ENCODE data around the gene KIAA1549. TPM values are rescaled to one million over a fixed set of nuclear protein-coding genes. Genes with fewer than 3 reads are reported as not detected.

KIAA1549 gene
- total RNA-seq, 3 donors from 2014 or later = 2.0 to 4.2 (median 2.1) TPM

DNA sequence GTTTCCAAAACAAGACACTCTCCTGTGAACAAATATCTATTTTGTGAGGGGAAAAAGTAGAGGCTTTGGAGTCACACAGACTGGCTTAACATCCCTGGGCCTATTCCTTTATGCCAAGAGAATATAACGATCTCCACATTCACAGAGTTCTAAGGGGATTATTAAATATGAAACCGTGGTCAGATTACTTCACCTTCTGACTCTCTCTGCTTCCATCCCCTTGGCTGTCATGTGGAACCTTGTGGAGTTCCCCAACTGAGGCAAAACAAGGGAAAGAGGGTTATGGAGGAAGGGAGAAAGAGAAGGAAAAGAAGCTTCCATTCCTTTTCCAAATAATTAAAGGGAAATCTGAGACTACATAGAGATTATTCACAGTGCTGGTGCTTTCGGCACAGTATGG lies 127.7 kb downstream of the KIAA1549 start:
- ATAC-seq = no peak
- no peaks in the 10 kb centered on the region for H3K36me3 ChIP-seq (ENCODE audit: low read depth)
- TF ChIP-seq, protein P1, sequence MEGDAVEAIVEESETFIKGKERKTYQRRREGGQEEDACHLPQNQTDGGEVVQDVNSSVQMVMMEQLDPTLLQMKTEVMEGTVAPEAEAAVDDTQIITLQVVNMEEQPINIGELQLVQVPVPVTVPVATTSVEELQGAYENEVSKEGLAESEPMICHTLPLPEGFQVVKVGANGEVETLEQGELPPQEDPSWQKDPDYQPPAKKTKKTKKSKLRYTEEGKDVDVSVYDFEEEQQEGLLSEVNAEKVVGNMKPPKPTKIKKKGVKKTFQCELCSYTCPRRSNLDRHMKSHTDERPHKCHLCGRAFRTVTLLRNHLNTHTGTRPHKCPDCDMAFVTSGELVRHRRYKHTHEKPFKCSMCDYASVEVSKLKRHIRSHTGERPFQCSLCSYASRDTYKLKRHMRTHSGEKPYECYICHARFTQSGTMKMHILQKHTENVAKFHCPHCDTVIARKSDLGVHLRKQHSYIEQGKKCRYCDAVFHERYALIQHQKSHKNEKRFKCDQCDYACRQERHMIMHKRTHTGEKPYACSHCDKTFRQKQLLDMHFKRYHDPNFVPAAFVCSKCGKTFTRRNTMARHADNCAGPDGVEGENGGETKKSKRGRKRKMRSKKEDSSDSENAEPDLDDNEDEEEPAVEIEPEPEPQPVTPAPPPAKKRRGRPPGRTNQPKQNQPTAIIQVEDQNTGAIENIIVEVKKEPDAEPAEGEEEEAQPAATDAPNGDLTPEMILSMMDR (IDR thresholded peaks at IDR 0.05) = no peak

DNA sequence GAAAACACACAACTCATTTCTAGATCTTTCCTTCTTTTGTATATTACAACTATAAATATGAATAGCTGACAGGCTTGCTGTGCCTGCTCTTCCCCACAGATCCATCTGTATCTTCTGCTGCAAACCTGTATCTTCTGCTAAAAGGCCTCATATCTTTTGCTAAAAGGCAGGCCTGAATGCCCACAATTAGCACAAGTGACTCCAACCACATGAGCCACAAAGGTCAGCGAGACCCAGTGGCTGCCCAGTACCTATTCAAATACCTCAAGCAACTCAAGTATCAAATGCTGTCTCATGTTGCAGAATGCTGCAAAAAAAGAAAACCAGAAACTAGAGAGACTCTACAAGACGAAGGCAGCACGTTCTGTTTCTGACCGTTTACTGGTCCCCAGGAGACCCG lies 128.7 kb downstream of the KIAA1549 start:
- Histone ChIP-seq H3K9me3 (peaks cover 3% of the 10 kb centered on the region), H3K36me3 (ENCODE audit: low read depth) (no peaks in the 10 kb centered on the region), H3K4me3 (no peak overlapping the region), H3K4me1 (ENCODE audit: low read depth) (no peaks in the 10 kb centered on the region)
- TF ChIP-seq, protein P1 (IDR thresholded peaks at IDR 0.05) = no peak
- ATAC-seq (no peak), DNase-seq (no peak)
- intact Hi-C loops (cut with DNase I, micrococcal nuclease) = no loop called here

More for the DNA sequence above, 127.7 kb downstream of the KIAA1549 start:
- intact Hi-C loops (cut with DNase I, micrococcal nuclease) = no loop called here
- Histone ChIP-seq H3K9me3 (peaks cover 3% of the 10 kb centered on the region), H3K4me3 (no peak overlapping the region), H3K4me1 (ENCODE audit: low read depth) (no peaks in the 10 kb centered on the region)
- no peak for DNase-seq

DNA sequence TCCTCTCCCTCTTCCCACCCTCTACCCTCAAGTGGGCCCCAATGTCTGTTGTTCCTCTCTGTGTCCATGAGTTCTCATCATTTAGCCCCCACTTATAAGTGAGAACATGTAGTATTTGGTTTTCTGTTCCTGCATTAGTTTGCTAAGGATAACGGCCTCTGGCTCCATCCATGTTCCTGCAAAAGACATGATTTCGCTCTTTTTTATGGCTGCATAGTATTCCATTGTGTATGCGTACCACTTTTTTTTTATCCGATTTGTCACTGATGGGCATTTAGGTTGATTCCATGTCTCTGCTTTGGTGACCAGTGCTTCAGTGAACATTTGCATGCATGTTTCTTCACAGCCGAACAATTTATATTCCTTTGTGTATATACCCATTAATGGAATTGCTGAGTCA lies 131.5 kb downstream of the KIAA1549 start:
- no peaks in the 10 kb centered on the region for H3K4me1 ChIP-seq (ENCODE audit: low read depth)
- no peaks in the 10 kb centered on the region for H3K36me3 ChIP-seq (ENCODE audit: low read depth)
- no peak overlapping the region for H3K4me3 ChIP-seq
- TF ChIP-seq, protein P1 (IDR thresholded peaks at IDR 0.05) = no peak
- ATAC-seq = no peak
- H3K9me3 ChIP-seq = peaks cover 3% of the 10 kb centered on the region
- DNase-seq = no peak
- intact Hi-C loops (cut with DNase I, micrococcal nuclease) = no loop called here

DNA sequence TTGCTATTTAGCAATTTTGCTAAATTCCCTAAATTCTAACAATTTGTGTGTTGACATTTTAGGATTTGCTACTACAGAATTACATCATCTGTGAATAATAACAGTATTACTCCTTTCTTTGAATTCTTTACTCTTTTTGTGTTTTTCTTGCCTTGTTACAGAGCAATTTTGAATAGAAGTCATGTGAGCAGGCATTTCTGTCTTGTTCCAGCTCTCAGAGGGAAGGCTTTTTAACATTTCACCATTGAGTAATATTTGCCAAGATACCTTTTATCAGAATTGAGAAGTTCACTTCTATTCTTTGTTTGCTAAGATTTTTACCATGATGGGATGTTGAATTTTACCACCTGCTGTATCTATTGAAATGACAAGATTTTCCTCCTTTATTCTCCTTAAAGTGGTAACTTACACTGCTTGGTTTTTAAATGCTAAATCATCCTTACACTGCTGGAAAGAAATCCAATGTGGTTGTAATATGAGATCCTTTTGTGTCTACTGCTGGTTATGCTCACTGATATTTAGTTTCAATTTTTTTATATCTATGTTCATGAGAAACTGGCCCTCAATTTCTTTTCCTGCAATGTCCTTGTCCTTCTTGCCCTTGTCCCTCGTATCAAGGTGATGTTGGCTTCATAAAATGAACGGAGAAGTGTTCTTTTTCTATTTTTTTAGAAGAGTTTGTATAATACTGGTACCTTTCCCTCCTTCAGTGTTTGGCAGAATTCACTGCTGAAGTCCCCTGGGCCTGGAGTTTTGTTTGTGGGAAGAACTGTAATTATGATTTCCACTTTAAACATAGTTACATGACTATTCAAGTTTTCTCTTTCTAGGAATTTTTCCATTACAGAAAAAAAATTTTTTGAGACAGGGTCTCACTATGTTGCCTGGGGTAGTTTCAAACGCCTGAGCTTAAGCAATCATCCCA lies 132.9 kb downstream of the KIAA1549 start:
- intact Hi-C loops (cut with DNase I, micrococcal nuclease) = no loop called here
- TF ChIP-seq, protein P1 (IDR thresholded peaks at IDR 0.05) = no peak
- DNase-seq (no peak), ATAC-seq (no peak)
- H3K9me3 ChIP-seq = peaks cover 3% of the 10 kb centered on the region
- H3K36me3 ChIP-seq (ENCODE audit: low read depth) = no peaks in the 10 kb centered on the region
- no peak overlapping the region for H3K4me3 ChIP-seq
- no peaks in the 10 kb centered on the region for H3K4me1 ChIP-seq (ENCODE audit: low read depth)

DNA sequence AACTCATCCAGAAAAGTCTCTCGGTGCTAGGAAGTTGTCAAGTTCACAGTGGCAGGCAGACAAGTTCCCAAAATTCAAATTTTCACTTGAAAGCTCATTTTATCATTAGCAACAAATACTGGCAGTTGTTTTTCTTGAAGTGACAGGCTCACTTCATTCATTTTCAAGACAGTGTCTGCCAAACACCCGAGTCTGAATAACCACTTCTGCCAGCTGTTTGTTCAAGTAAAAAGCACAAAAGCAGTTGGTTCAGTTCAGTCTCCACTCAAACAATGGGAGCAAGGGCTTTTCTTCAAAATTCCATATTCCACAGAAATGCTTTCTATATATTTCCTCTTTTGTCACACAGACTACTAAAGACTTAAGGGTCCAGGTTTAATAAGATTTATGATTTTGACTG lies 135.5 kb downstream of the KIAA1549 start:
- H3K4me1 ChIP-seq (ENCODE audit: low read depth) = no peaks in the 10 kb centered on the region
- no peak for DNase-seq
- TF ChIP-seq, protein P1 (IDR thresholded peaks at IDR 0.05) = no peak
- ATAC-seq = no peak
- peaks cover 3% of the 10 kb centered on the region for H3K9me3 ChIP-seq
- intact Hi-C loops (cut with DNase I, micrococcal nuclease) = no loop called here
- no peaks in the 10 kb centered on the region for H3K36me3 ChIP-seq (ENCODE audit: low read depth)
- no peak overlapping the region for H3K4me3 ChIP-seq

Measured in mucosa of descending colon (tissue), 3 donors.